ENCODE measurements around the gene SORCS2. TPM values are rescaled to one million over a fixed set of nuclear protein-coding genes. Genes with fewer than 3 reads are reported as not detected.

Gene SORCS2
- total RNA-seq, 1 experiment from 2014 or later, result 0.06 TPM

GRCh38 chr4:7708981-7709380 is 516.6 kb downstream of the SORCS2 start:
- no peak for DNase-seq (ENCODE audit: low spot score)
- POLR2A ChIA-PET (ENCODE audit: low non-redundant PET), result no interaction called here
- Histone ChIP-seq H3K27ac (ENCODE audit: low read depth, low read length, poor library complexity, severe bottlenecking) (no peak overlapping the region), H3K4me3 (ENCODE audit: low read depth, low read length, poor library complexity, severe bottlenecking) (no peak overlapping the region), H3K4me1 (ENCODE audit: insufficient read depth, low read length, poor library complexity, severe bottlenecking) (no peaks in the 10 kb centered on the region), H3K9me3 (ENCODE audit: low read depth, low read length, poor library complexity, severe bottlenecking) (no peaks in the 10 kb centered on the region), H3K27me3 (replicated peaks; ENCODE audit: insufficient read depth, low read depth, low read length, poor library complexity) (no peaks in the 10 kb centered on the region), H3K36me3 (ENCODE audit: insufficient read depth, low read length, poor library complexity, severe bottlenecking) (no peaks in the 10 kb centered on the region)
- intact Hi-C loops (cut with micrococcal nuclease; ENCODE audit: unreplicated experiment), result no loop called here
- CTCF ChIA-PET, result no interaction called here
- BruUV-seq (replicated peaks), result no TSS peak
- TF ChIP-seq EZH2 (IDR thresholded peaks at IDR 0.05; ENCODE audit: borderline replicate concordance, low read depth, low read length, poor library complexity, severe bottlenecking), result no peak

- Histone ChIP-seq H3K27ac (ENCODE audit: low read depth, low read length, poor library complexity, severe bottlenecking) (no peak overlapping the region), H3K4me3 (ENCODE audit: low read depth, low read length, poor library complexity, severe bottlenecking) (no peak overlapping the region), H3K9me3 (ENCODE audit: low read depth, low read length, poor library complexity, severe bottlenecking) (no peaks in the 10 kb centered on the region), H3K36me3 (ENCODE audit: insufficient read depth, low read length, poor library complexity, severe bottlenecking) (no peaks in the 10 kb centered on the region), H3K27me3 (replicated peaks; ENCODE audit: insufficient read depth, low read depth, low read length, poor library complexity) (no peaks in the 10 kb centered on the region), H3K4me1 (ENCODE audit: insufficient read depth, low read length, poor library complexity, severe bottlenecking) (no peaks in the 10 kb centered on the region)
- ChIA-PET POLR2A (ENCODE audit: low non-redundant PET) (no interaction called here), CTCF (no interaction called here)
- no peak for DNase-seq (ENCODE audit: low spot score)
- intact Hi-C loops (cut with micrococcal nuclease; ENCODE audit: unreplicated experiment), result no loop called here
- no TSS peak for BruUV-seq (replicated peaks)
- TF ChIP-seq CTCF (conservative IDR thresholded peaks at IDR 0.05; ENCODE audit: low read depth, low read length), result no peak
- TF ChIP-seq EZH2 (IDR thresholded peaks at IDR 0.05; ENCODE audit: borderline replicate concordance, low read depth, low read length, poor library complexity, severe bottlenecking), result no peak
These were observed 517.1 kb downstream of the SORCS2 start for GRCh38 chr4:7709431-7709830.

- Histone ChIP-seq H3K4me3 (ENCODE audit: low read depth, low read length, poor library complexity, severe bottlenecking) (no peak overlapping the region), H3K4me1 (ENCODE audit: insufficient read depth, low read length, poor library complexity, severe bottlenecking) (no peaks in the 10 kb centered on the region), H3K27ac (ENCODE audit: low read depth, low read length, poor library complexity, severe bottlenecking) (no peak overlapping the region), H3K27me3 (replicated peaks; ENCODE audit: insufficient read depth, low read depth, low read length, poor library complexity) (no peaks in the 10 kb centered on the region), H3K9me3 (ENCODE audit: low read depth, low read length, poor library complexity, severe bottlenecking) (no peaks in the 10 kb centered on the region), H3K36me3 (ENCODE audit: insufficient read depth, low read length, poor library complexity, severe bottlenecking) (no peaks in the 10 kb centered on the region)
- DNase-seq (ENCODE audit: low spot score), result no peak
- intact Hi-C loops (cut with micrococcal nuclease; ENCODE audit: unreplicated experiment), result no loop called here
- no peak for TF ChIP-seq EZH2 (IDR thresholded peaks at IDR 0.05; ENCODE audit: borderline replicate concordance, low read depth, low read length, poor library complexity, severe bottlenecking)
- TF ChIP-seq CTCF (conservative IDR thresholded peaks at IDR 0.05; ENCODE audit: low read depth, low read length), result no peak
- no TSS peak for BruUV-seq (replicated peaks)
- POLR2A ChIA-PET (ENCODE audit: low non-redundant PET), result no interaction called here
- CTCF ChIA-PET, result no interaction called here
These were observed 517.8 kb downstream of the SORCS2 start for GRCh38 chr4:7710126-7710525.

- no peaks in the 10 kb centered on the region for H3K36me3 ChIP-seq (ENCODE audit: insufficient read depth, low read length, poor library complexity, severe bottlenecking)
- no peaks in the 10 kb centered on the region for H3K4me1 ChIP-seq (ENCODE audit: insufficient read depth, low read length, poor library complexity, severe bottlenecking)
- H3K9me3 ChIP-seq (ENCODE audit: low read depth, low read length, poor library complexity, severe bottlenecking), result no peaks in the 10 kb centered on the region
- CTCF ChIA-PET, result no interaction called here
- no peak for DNase-seq (ENCODE audit: low spot score)
- H3K4me3 ChIP-seq (ENCODE audit: low read depth, low read length, poor library complexity, severe bottlenecking), result no peak overlapping the region
- TF ChIP-seq CTCF (conservative IDR thresholded peaks at IDR 0.05; ENCODE audit: low read depth, low read length) (no peak), EZH2 (IDR thresholded peaks at IDR 0.05; ENCODE audit: borderline replicate concordance, low read depth, low read length, poor library complexity, severe bottlenecking) (no peak)
- H3K27me3 ChIP-seq (replicated peaks; ENCODE audit: insufficient read depth, low read depth, low read length, poor library complexity), result no peaks in the 10 kb centered on the region
- POLR2A ChIA-PET (ENCODE audit: low non-redundant PET), result no interaction called here
- intact Hi-C loops (cut with micrococcal nuclease; ENCODE audit: unreplicated experiment), result no loop called here
- no TSS peak for BruUV-seq (replicated peaks)
- no peak overlapping the region for H3K27ac ChIP-seq (ENCODE audit: low read depth, low read length, poor library complexity, severe bottlenecking)
These were observed 518.4 kb downstream of the SORCS2 start for GRCh38 chr4:7710576-7711306.

All from A673 (cell line).